OCI-LY7 (cell line): Measurements from ENCODE around the gene KCNIP3. TPM values are rescaled to one million over a fixed set of nuclear protein-coding genes. Genes with fewer than 3 reads are reported as not detected.

Source experiments
- BruUV-seq: library from RNA; stranded (reverse); fragments of 400-500 nt; replicated peaks from 2 replicates; lab custom pipeline; 2021; lab: Mats Ljungman, UMichigan
- CTCF ChIA-PET: fragments of 300-600 bp; sonication (Branson Sonifier 250); formaldehyde crosslinking; loops from one replicate; lab custom pipeline; 2022; ENCODE audit warnings: antibody characterized with exemption; ENCODE audit not compliant: unreplicated experiment; lab: Charles Lee
- POLR2A ChIA-PET: fragments of 300-600 bp; sonication (Branson Sonifier 250); formaldehyde crosslinking; loops from one replicate; lab custom pipeline; 2022; ENCODE audit warnings: antibody characterized with exemption; lab: Charles Lee
- DNase-seq: peaks from one replicate; pipeline ENCODE4 v3.0.0-alpha.2; 2015; ENCODE audit warnings: low spot score
- H2AFZ ChIP-seq: fragments of 200-600 bp; sonication (generic), shearing (Covaris generic); 2 replicates; pipeline ENCODE4 v1.6.1; 2014; ENCODE audit warnings: mild to moderate bottlenecking, antibody characterized with exemption, low read length, moderate library complexity
- H3K27ac ChIP-seq: fragments of 200-600 bp; sonication (generic); 2 replicates; pipeline ENCODE4 v1.5.1; 2014; ENCODE audit warnings: mixed run types, low read depth, mild to moderate bottlenecking, moderate library complexity, low read length, inconsistent platforms; ENCODE audit not compliant: poor library complexity, severe bottlenecking
- H3K36me3 ChIP-seq: fragments of 200-600 bp; sonication (generic); 2 replicates; pipeline ENCODE4 v1.6.1; 2014; ENCODE audit warnings: mild to moderate bottlenecking, antibody characterized with exemption, low read length, moderate library complexity, mixed read lengths; ENCODE audit not compliant: insufficient read depth
- H3K4me1 ChIP-seq: fragments of 200-600 bp; sonication (generic); 2 replicates; pipeline ENCODE4 v1.5.1; 2014; ENCODE audit warnings: mild to moderate bottlenecking, low read length; ENCODE audit not compliant: insufficient read depth, poor library complexity, severe bottlenecking
- H3K4me2 ChIP-seq: fragments of 200-600 bp; sonication (generic); 2 replicates; pipeline ENCODE4 v1.6.1; 2014; ENCODE audit warnings: mild to moderate bottlenecking, low read length
- H3K4me3 ChIP-seq: fragments of 200-600 bp; sonication (generic); 2 replicates; pipeline ENCODE4 v1.5.1; 2014; ENCODE audit warnings: mild to moderate bottlenecking, low read depth, low read length; ENCODE audit not compliant: poor library complexity, severe bottlenecking
- H3K79me2 ChIP-seq: fragments of 200-600 bp; sonication (generic); 2 replicates; pipeline ENCODE4 v1.6.1; 2016; ENCODE audit warnings: low read depth, mild to moderate bottlenecking, low read length, moderate library complexity, mixed read lengths; ENCODE audit not compliant: insufficient read depth
- H3K9me2 ChIP-seq: fragments of 200-600 bp; sonication (generic); 2 replicates; pipeline ENCODE4 v1.6.1; 2016; ENCODE audit warnings: mild to moderate bottlenecking, low read length, mixed read lengths; ENCODE audit not compliant: insufficient read depth
- H3K9me3 ChIP-seq: fragments of 200-600 bp; sonication (generic); 2 replicates; pipeline ENCODE4 v1.6.1; 2014; ENCODE audit warnings: mild to moderate bottlenecking, mixed run types, low read length, mixed read lengths
- H4K20me1 ChIP-seq: fragments of 200-600 bp; sonication (generic); 2 replicates; pipeline ENCODE4 v1.6.1; 2014; ENCODE audit warnings: mild to moderate bottlenecking, antibody characterized with exemption, low read length, moderate library complexity, mixed read lengths; ENCODE audit not compliant: insufficient read depth
- CTCF ChIP-seq: fragments of 200-600 bp; sonication (generic); conservative IDR thresholded peaks from 2 replicates; pipeline ENCODE4 v1.5.1; 2014; ENCODE audit warnings: mild to moderate bottlenecking, antibody characterized with exemption, low read length, moderate library complexity, mixed read lengths
- EZH2phosphoT487 ChIP-seq: fragments of 200-600 bp; sonication (generic); IDR thresholded peaks from 2 replicates; pipeline ENCODE4 v1.6.1; 2018; ENCODE audit warnings: low read depth, borderline replicate concordance, mild to moderate bottlenecking, mixed run types, antibody characterized with exemption, low read length, moderate library complexity, mixed read lengths
- intact Hi-C: fragments of 100-400 bp; cut with micrococcal nuclease; formaldehyde crosslinking; loops from one replicate; pipeline ENCODE4 v1.10.0; 2022; ENCODE audit not compliant: unreplicated experiment
- total RNA-seq, 2 experiments: library from RNA; depleted of rRNA in 1 of 2; stranded (reverse); fragments of >200 nt in 1 of 2; shearing (Covaris generic) in 1 of 2; gene quantifications; 2 replicates each; pipeline ENCODE4 v1.2.3, GENCODE V29; 2014 to 2022

KCNIP3 gene
- total RNA-seq, 2 experiments from 2014 or later = not detected

DNA sequence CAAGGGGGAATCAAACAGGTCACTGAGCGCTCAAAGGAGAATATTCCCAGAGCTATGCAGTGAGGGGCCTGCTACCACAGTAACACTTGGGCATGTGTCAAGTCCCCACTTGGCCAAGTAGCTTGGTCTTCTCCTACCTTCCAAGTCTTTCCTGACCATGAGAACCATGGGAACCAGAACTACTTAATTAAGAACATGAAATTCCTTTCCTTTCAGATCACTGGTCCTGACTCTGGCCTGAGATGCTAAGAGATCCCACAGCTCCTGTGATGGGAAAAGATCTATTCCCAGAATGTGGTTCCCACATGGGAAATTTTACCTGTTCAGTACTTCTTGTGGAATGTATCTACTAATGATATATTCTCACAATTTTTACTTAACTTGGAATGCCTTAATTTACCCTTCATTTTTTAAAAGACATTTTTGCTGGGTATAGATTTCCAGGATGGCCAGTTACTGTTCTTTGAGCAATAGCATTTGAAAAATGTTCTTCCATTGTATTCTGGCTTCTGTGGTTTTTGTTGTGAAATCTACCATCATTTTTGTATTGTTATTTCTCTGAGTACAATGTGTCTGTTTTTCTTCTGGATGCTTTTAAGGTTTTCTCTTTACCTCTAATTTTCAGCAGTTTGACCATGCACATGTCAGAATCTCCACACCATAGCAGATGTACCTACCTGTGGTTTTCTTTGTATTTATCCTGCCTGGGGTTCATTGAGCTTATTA is 37.9 kb downstream of the KCNIP3 start:
- no peak for DNase-seq
- no peak for TF ChIP-seq CTCF
- no peak for TF ChIP-seq EZH2phosphoT487
- Histone ChIP-seq H3K4me1 (no peaks in the 10 kb centered on the region), H3K4me2 (no peak overlapping the region), H3K36me3 (no peaks in the 10 kb centered on the region), H3K9me2 (no peaks in the 10 kb centered on the region), H3K4me3 (no peak overlapping the region), H3K79me2 (no peaks in the 10 kb centered on the region), H3K9me3 (no peaks in the 10 kb centered on the region), H4K20me1 (no peaks in the 10 kb centered on the region), H2AFZ (no peak overlapping the region), H3K27ac (no peak overlapping the region)
- ChIA-PET CTCF (no interaction called here), POLR2A (no interaction called here)
- intact Hi-C loops = no loop called here
- BruUV-seq = no TSS peak

DNA sequence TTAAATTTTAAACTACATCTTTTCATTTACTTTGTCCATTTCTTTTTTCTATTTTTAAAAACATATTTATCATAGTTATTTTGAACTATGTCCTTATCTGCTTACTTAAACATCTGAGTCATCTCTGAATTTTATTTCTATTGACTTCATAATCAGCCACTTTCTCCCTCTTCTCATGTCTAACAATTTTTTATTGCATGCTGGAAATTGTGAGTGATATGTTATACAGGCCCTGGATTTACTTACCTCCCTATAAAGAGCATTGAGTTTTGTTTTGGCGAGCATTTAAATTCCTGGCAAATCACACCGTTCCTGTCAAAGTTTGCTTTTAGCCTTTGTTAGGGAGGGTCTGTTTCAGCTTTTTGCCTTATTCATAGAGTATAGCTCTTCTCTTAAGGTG is 39.3 kb downstream of the KCNIP3 start:
- no peaks in the 10 kb centered on the region for H4K20me1 ChIP-seq
- H3K4me3 ChIP-seq = no peak overlapping the region
- no peaks in the 10 kb centered on the region for H3K9me2 ChIP-seq
- intact Hi-C loops = no loop called here
- BruUV-seq = no TSS peak
- H3K4me1 ChIP-seq = no peaks in the 10 kb centered on the region
- no peak overlapping the region for H3K27ac ChIP-seq
- H3K79me2 ChIP-seq = no peaks in the 10 kb centered on the region
- H3K36me3 ChIP-seq = no peaks in the 10 kb centered on the region
- H3K4me2 ChIP-seq = no peak overlapping the region
- no peak for DNase-seq
- no peak overlapping the region for H2AFZ ChIP-seq
- no peaks in the 10 kb centered on the region for H3K9me3 ChIP-seq
- TF ChIP-seq EZH2phosphoT487 = no peak
- TF ChIP-seq CTCF = no peak
- ChIA-PET CTCF (no interaction called here), POLR2A (no interaction called here)

DNA sequence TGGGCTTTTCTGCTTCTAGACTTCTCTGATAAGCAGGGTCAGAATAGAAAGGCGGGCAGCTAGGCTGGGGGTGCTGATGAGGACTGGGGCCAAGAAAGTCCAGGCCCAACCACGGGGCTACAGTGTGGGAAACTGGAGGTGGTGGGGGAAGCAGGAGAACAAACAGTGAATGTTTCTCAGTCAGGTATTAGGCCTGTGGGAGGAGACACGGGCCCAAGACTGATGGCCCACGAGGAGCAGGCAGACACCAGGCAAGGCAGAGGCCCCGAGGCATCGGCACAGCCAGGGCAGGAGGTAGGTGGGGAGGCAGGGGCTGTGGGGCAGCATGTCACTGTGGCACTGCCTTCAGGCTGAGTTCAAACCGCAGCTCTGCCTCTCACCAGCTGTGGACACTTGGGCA is 40.7 kb downstream of the KCNIP3 start:
- intact Hi-C loops = no loop called here
- TF ChIP-seq EZH2phosphoT487 (no peak), CTCF (no peak)
- Histone ChIP-seq H3K4me2 (no peak overlapping the region), H3K9me2 (no peaks in the 10 kb centered on the region), H3K79me2 (no peaks in the 10 kb centered on the region), H3K9me3 (no peaks in the 10 kb centered on the region), H3K27ac (no peak overlapping the region), H2AFZ (no peak overlapping the region), H3K4me1 (no peaks in the 10 kb centered on the region), H3K4me3 (no peak overlapping the region), H3K36me3 (no peaks in the 10 kb centered on the region), H4K20me1 (no peaks in the 10 kb centered on the region)
- CTCF ChIA-PET = no interaction called here
- no peak for DNase-seq
- BruUV-seq = no TSS peak
- POLR2A ChIA-PET = no interaction called here
